ENCODE measurements around the gene C6orf47. TPM values are rescaled to one million over a fixed set of nuclear protein-coding genes. Genes with fewer than 3 reads are reported as not detected.

C6orf47 gene
- total RNA-seq, 1 donor from 2014 or later, result 28.8 TPM

- Mint-ChIP-seq H3K9me3 (ENCODE audit: unreplicated experiment) (peaks cover 4% of the 10 kb centered on the region), H3K4me1 (ENCODE audit: low read depth, unreplicated experiment) (no peaks in the 10 kb centered on the region), H3K27me3 (ENCODE audit: unreplicated experiment) (peaks cover 11% of the 10 kb centered on the region), H3K27ac (ENCODE audit: unreplicated experiment) (peak overlapping the region; percentile 25), H3K36me3 (ENCODE audit: unreplicated experiment) (no peaks in the 10 kb centered on the region), H3K4me3 (ENCODE audit: unreplicated experiment) (no peak overlapping the region)
- no peak for DNase-seq
- TF ChIP-seq CTCF (IDR thresholded peaks at IDR 0.05; ENCODE audit: partially characterized antibody, unreplicated experiment), result no peak
Measured at GRCh38 chr6:31639043-31639442, 21.5 kb downstream of the C6orf47 start.

- H3K27ac Mint-ChIP-seq (ENCODE audit: unreplicated experiment), result no peak overlapping the region
- DNase-seq, result no peak
- H3K4me3 Mint-ChIP-seq (ENCODE audit: unreplicated experiment), result peak overlapping the region; percentile 49
- TF ChIP-seq CTCF (IDR thresholded peaks at IDR 0.05; ENCODE audit: partially characterized antibody, unreplicated experiment), result no peak
- peaks cover 15% of the 10 kb centered on the region for H3K27me3 Mint-ChIP-seq (ENCODE audit: unreplicated experiment)
- no peaks in the 10 kb centered on the region for H3K36me3 Mint-ChIP-seq (ENCODE audit: unreplicated experiment)
- no peaks in the 10 kb centered on the region for H3K4me1 Mint-ChIP-seq (ENCODE audit: low read depth, unreplicated experiment)
- peaks cover 4% of the 10 kb centered on the region for H3K9me3 Mint-ChIP-seq (ENCODE audit: unreplicated experiment)
Measured at GRCh38 chr6:31636698-31637596, 23.6 kb downstream of the C6orf47 start.

- H3K27ac Mint-ChIP-seq (ENCODE audit: unreplicated experiment), result no peak overlapping the region
- peaks cover 3% of the 10 kb centered on the region for H3K9me3 Mint-ChIP-seq (ENCODE audit: unreplicated experiment)
- peaks cover 6% of the 10 kb centered on the region for H3K36me3 Mint-ChIP-seq (ENCODE audit: unreplicated experiment)
Measured at GRCh38 chr6:31634969-31635575, 25.5 kb downstream of the C6orf47 start.

GRCh38 chr6:31634131-31634530, 26.4 kb downstream of the C6orf47 start:
- Mint-ChIP-seq H3K9me3 (ENCODE audit: unreplicated experiment) (peaks cover 3% of the 10 kb centered on the region), H3K36me3 (ENCODE audit: unreplicated experiment) (peaks cover 6% of the 10 kb centered on the region)

More at GRCh38 chr6:31634969-31635575, 25.5 kb downstream of the C6orf47 start:
- DNase-seq, result no peak
- Mint-ChIP-seq H3K4me1 (ENCODE audit: low read depth, unreplicated experiment) (no peaks in the 10 kb centered on the region), H3K4me3 (ENCODE audit: unreplicated experiment) (peak overlapping the region; percentile 52), H3K27me3 (ENCODE audit: unreplicated experiment) (peaks cover 20% of the 10 kb centered on the region)
- TF ChIP-seq CTCF (IDR thresholded peaks at IDR 0.05; ENCODE audit: partially characterized antibody, unreplicated experiment), result no peak

More at GRCh38 chr6:31634131-31634530, 26.4 kb downstream of the C6orf47 start:
- Mint-ChIP-seq H3K27me3 (ENCODE audit: unreplicated experiment) (peaks cover 20% of the 10 kb centered on the region), H3K4me3 (ENCODE audit: unreplicated experiment) (peak overlapping the region; percentile 42), H3K27ac (ENCODE audit: unreplicated experiment) (no peak overlapping the region), H3K4me1 (ENCODE audit: low read depth, unreplicated experiment) (no peaks in the 10 kb centered on the region)
- no peak for DNase-seq
- TF ChIP-seq CTCF (IDR thresholded peaks at IDR 0.05; ENCODE audit: partially characterized antibody, unreplicated experiment), result no peak

All from glutamatergic neuron (in vitro differentiated cells).